Smooth muscle cell of trachea (primary cell): ENCODE data around the gene SPAAR. TPM values are rescaled to one million over a fixed set of nuclear protein-coding genes. Genes with fewer than 3 reads are reported as not detected.

Experiments
- total RNA-seq: library from RNA; depleted of rRNA; stranded (reverse); fragments of >200 nt; gene quantifications from 2 replicates; pipeline ENCODE4 v1.2.1, GENCODE V29; 2014

The SPAAR gene, protein sequence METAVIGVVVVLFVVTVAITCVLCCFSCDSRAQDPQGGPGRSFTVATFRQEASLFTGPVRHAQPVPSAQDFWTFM
- total RNA-seq, result under 0.01 TPM in 1 of 2 replicates, not detected in the other

DNA sequence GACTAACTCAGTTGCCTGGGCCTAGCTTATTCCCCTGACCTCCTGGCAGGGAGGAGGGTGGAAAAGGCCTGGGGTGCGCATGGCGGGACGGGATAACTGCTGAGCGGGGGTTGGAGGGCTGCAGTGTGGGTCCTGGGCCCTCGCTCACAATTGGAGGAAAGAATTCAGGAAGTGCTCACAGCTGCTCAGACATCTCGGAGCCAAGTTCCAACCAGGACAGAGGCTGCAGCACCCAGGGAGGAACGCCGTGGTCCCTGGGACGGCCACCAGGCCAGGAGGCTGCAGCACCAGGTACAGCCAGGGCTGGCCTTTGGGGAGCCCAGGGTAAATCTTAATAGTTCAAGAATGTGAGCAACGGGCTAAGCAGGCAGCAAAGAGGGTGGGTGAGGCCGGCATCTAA is at the start of gene SPAAR:
Gene SPAAR, plus strand, starts transcription at position 217 of the 400 bp plus-strand sequence. CDS start 974 bp downstream, outside the sequence.

GRCh38 chr9:35870351-35870923 is 38.9 kb upstream of the SPAAR start, which contains the start of gene OR13J1:
Gene OR13J1, minus strand, starts transcription at chr9:35870401. Its CDS starts 0 bp downstream, at chr9:35870401.

DNA sequence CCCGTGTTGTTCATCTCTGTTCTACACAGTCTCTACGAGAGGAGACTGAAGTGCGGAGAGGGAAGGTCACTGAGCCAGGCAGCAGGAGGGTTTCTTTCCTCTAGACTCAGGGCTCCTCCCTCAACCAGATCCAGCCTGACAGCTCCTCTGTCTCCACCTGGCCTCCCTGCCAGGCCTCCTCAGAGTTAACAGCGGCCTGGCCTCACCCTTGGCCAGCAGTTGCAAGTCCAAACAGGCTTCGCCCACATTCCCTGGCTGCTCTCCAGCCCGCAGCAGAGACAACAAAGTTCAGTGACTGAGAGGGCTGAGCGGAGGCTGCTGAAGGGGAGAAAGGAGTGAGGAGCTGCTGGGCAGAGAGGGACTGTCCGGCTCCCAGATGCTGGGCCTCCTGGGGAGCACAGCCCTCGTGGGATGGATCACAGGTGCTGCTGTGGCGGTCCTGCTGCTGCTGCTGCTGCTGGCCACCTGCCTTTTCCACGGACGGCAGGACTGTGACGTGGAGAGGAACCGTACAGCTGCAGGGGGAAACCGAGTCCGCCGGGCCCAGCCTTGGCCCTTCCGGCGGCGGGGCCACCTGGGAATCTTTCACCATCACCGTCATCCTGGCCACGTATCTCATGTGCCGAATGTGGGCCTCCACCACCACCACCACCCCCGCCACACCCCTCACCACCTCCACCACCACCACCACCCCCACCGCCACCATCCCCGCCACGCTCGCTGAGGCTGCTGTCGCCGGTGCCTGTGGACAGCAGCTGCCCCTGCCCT is 3.2 kb upstream of the SPAAR start, which contains the start of gene HRCT1:
Gene HRCT1, plus strand, starts transcription at position 291 of the 768 bp plus-strand sequence. Its CDS starts 86 bp downstream, at position 377.

GRCh38 chr9:35958104-35958837 is 49.0 kb downstream of the SPAAR start, which contains the start of gene OR2S2:
Gene OR2S2, minus strand, starts transcription at chr9:35958154. Its CDS starts 56 bp downstream, at chr9:35958098.

Other genes starting within 250 kb of the SPAAR start
- gene ARHGEF39, start 244.3 kb upstream of the SPAAR start, total RNA-seq, result 0.50 and 2.9 TPM in 2 replicates
- 2.3 and 5.8 TPM in 2 replicates for gene CA9, start 235.6 kb upstream of the SPAAR start, total RNA-seq
- 880 and 967 TPM in 2 replicates for gene TPM2, start 219.6 kb upstream of the SPAAR start, total RNA-seq
- 445 and 453 TPM in 2 replicates for gene TLN1, start 177.3 kb upstream of the SPAAR start, total RNA-seq
- 71.4 and 79.2 TPM in 2 replicates for gene CREB3, start 176.8 kb upstream of the SPAAR start, total RNA-seq
- gene GBA2, start 160.3 kb upstream of the SPAAR start, total RNA-seq, result 17.5 and 20.1 TPM in 2 replicates
- gene RGP1, start 160.2 kb upstream of the SPAAR start, total RNA-seq, result 13.4 and 17.2 TPM in 2 replicates
- gene MSMP, start 155.2 kb upstream of the SPAAR start, total RNA-seq, result 1.2 TPM in 1 of 2 replicates, not detected in the other
- gene NPR2, start 117.9 kb upstream of the SPAAR start, total RNA-seq, result 48.6 and 54.3 TPM in 2 replicates
- gene SPAG8, start 97.2 kb upstream of the SPAAR start, total RNA-seq, result 0.99 and 1.5 TPM in 2 replicates
- gene HINT2, start 94.4 kb upstream of the SPAAR start, total RNA-seq, result 12.1 and 30.5 TPM in 2 replicates
- gene FAM221B, start 80.8 kb upstream of the SPAAR start, total RNA-seq, result not detected in 2 replicates
- gene TMEM8B, start 80.3 kb upstream of the SPAAR start, total RNA-seq, result 6.5 and 7.4 TPM in 2 replicates
- not detected in 2 replicates for gene OR13J1, start 39.1 kb upstream of the SPAAR start, total RNA-seq
- gene HRCT1, start 3.3 kb upstream of the SPAAR start, total RNA-seq, result 0.15 and 0.83 TPM in 2 replicates
- gene OR2S2, start 48.7 kb downstream of the SPAAR start, total RNA-seq, result not detected in 2 replicates
- 81.6 and 138 TPM in 2 replicates for gene RECK, start 127.4 kb downstream of the SPAAR start, total RNA-seq
- gene GLIPR2, start 227.2 kb downstream of the SPAAR start, total RNA-seq, result 57.0 and 62.5 TPM in 2 replicates